ENCODE data around the gene BMP2. TPM values are rescaled to one million over a fixed set of nuclear protein-coding genes. Genes with fewer than 3 reads are reported as not detected.

The BMP2 gene
- total and polyA plus RNA-seq, 2 experiments from 2014 or later: 0.73 to 1.0 TPM

GRCh38 chr20:6824401-6824800 is 56.9 kb downstream of the BMP2 start:
- no peak overlapping the region for H3K4me3 Mint-ChIP-seq
- Histone ChIP-seq H3K4me1 (ENCODE audit: insufficient read depth) (peaks cover 8% of the 10 kb centered on the region; the same call in 1 of the 2 replicates), H3K27ac (ENCODE audit: low read depth) (no peak overlapping the region), H3K79me2 (replicated peaks; ENCODE audit: insufficient read depth) (no peaks in the 10 kb centered on the region), H3K4me2 (no peak overlapping the region), H3K27me3 (ENCODE audit: insufficient read depth) (no peaks in the 10 kb centered on the region), H3K4me3 (no peak overlapping the region), H2AFZ (no peak overlapping the region), H3K36me3 (ENCODE audit: insufficient read depth) (no peaks in the 10 kb centered on the region), H3K9me2 (ENCODE audit: insufficient read depth) (no peaks in the 10 kb centered on the region; the same call in 1 of the 2 replicates), H4K20me1 (replicated peaks; ENCODE audit: insufficient read depth) (no peaks in the 10 kb centered on the region), H3F3A (replicated peaks; ENCODE audit: low read depth) (no peaks in the 10 kb centered on the region)
- H3K27ac Mint-ChIP-seq: no peak overlapping the region
- TF ChIP-seq NANOG (IDR thresholded peaks at IDR 0.05; ENCODE audit: borderline replicate concordance): no peak
- no peak for TF ChIP-seq JUNB (IDR thresholded peaks at IDR 0.05; ENCODE audit: unreplicated experiment)
- TF ChIP-seq CREB1 (CRISPR knock-in tag; IDR thresholded peaks at IDR 0.05; ENCODE audit: low read depth): no peak
- no peak for TF ChIP-seq ZNF114 (CRISPR knock-in tag; IDR thresholded peaks at IDR 0.05)
- no peak for TF ChIP-seq STAT1 (IDR thresholded peaks at IDR 0.05; ENCODE audit: unreplicated experiment)
- no peak for TF ChIP-seq REST (IDR thresholded peaks at IDR 0.05; ENCODE audit: unreplicated experiment)
- DNase-seq (ENCODE audit: low spot score) (no peak), ATAC-seq (no peak)
- H3K36me3 Mint-ChIP-seq (ENCODE audit: low read depth): no peaks in the 10 kb centered on the region
- H3K4me1 Mint-ChIP-seq: peaks cover 10% of the 10 kb centered on the region; the same call in 2 of the 3 replicates
- H3K9me3 Mint-ChIP-seq: no peaks in the 10 kb centered on the region; the same call in 2 of the 3 replicates
- H3K27me3 Mint-ChIP-seq (ENCODE audit: insufficient read depth, low read depth, poor library complexity): no peaks in the 10 kb centered on the region

GRCh38 chr20:6827472-6827871 is 60.0 kb downstream of the BMP2 start:
- no peak for TF ChIP-seq ZNF331 (CRISPR knock-in tag; IDR thresholded peaks at IDR 0.05; ENCODE audit: low read depth)
- TF ChIP-seq ZNF462 (CRISPR knock-in tag; IDR thresholded peaks at IDR 0.05): no peak
- no peak for TF ChIP-seq NANOG (IDR thresholded peaks at IDR 0.05; ENCODE audit: borderline replicate concordance)
- TF ChIP-seq ZNF114 (CRISPR knock-in tag; IDR thresholded peaks at IDR 0.05): no peak
- no peak for TF ChIP-seq POLR2AphosphoS5 (IDR thresholded peaks at IDR 0.05; ENCODE audit: low read depth)
- TF ChIP-seq CTCF (conservative IDR thresholded peaks at IDR 0.05; ENCODE audit: low read depth in 2 of 2): no peak
- TF ChIP-seq STAT1 (IDR thresholded peaks at IDR 0.05; ENCODE audit: unreplicated experiment): no peak
- no peak for TF ChIP-seq EZH2phosphoT487 (IDR thresholded peaks at IDR 0.05; ENCODE audit: unreplicated experiment)
- Histone ChIP-seq H3K4me1 (ENCODE audit: insufficient read depth) (no peaks in the 10 kb centered on the region), H3K4me2 (no peak overlapping the region), H3K79me2 (replicated peaks; ENCODE audit: insufficient read depth) (no peaks in the 10 kb centered on the region), H3K36me3 (ENCODE audit: insufficient read depth) (no peaks in the 10 kb centered on the region), H4K20me1 (replicated peaks; ENCODE audit: insufficient read depth) (no peaks in the 10 kb centered on the region), H3K4me3 (no peak overlapping the region), H3K9me2 (ENCODE audit: insufficient read depth) (peaks cover 2% of the 10 kb centered on the region; the same call in 1 of the 2 replicates), H3F3A (replicated peaks; ENCODE audit: low read depth) (no peaks in the 10 kb centered on the region), H3K27me3 (ENCODE audit: insufficient read depth) (no peaks in the 10 kb centered on the region), H3K27ac (ENCODE audit: low read depth) (no peak overlapping the region), H2AFZ (no peak overlapping the region)
- DNase-seq (ENCODE audit: low spot score): no peak
- Mint-ChIP-seq H3K27ac (no peak overlapping the region), H3K4me3 (no peak overlapping the region), H3K36me3 (ENCODE audit: low read depth) (no peaks in the 10 kb centered on the region), H3K4me1 (peaks cover 7% of the 10 kb centered on the region; the same call in 2 of the 3 replicates), H3K27me3 (ENCODE audit: insufficient read depth, low read depth, poor library complexity) (no peaks in the 10 kb centered on the region), H3K9me3 (no peaks in the 10 kb centered on the region; the same call in 2 of the 3 replicates)
- no peak for ATAC-seq
